GM10266 (cell line): Measurements from ENCODE around the gene C1S.

Experiments used
- DNase-seq: peaks from one replicate; pipeline ENCODE4 v3.0.0; 2012; ENCODE audit errors: extremely low spot score
- CTCF ChIP-seq: IDR thresholded peaks from 2 replicates; pipeline ENCODE4 v1.5.1; 2012; ENCODE audit warnings: mild to moderate bottlenecking, low read depth; ENCODE audit not compliant: control insufficient read depth, insufficient read depth; ENCODE audit errors: missing control alignments

Gene C1S

GRCh38 chr12:7120166-7120565 lies 59.6 kb downstream of the C1S start:
- no peak for TF ChIP-seq CTCF
- DNase-seq: no peak
